Vagina (tissue), 2 donors: ENCODE measurements around the gene FGL2.

Source experiments
- POLR2A ChIP-seq, 2 donors: fragments of 450-650 bp; IDR thresholded peaks; one replicate each; pipeline ENCODE4 v1.6.1; 2017; ENCODE audit warnings: antibody characterized with exemption in 2 of 2, mild to moderate bottlenecking in 2 of 2, moderate library complexity in 2 of 2
- TF ChIP-seq, protein P1 (sequence below), 3 experiments: fragments of 450-650 bp in 2 of 3; fragments of 200-600 bp in 1 of 3; sonication (generic) in 1 of 3; IDR thresholded peaks; one replicate each; pipeline ENCODE4 v1.5.1; 2017 to 2019; ENCODE audit warnings: antibody characterized with exemption in 3 of 3, mild to moderate bottlenecking in 2 of 3, moderate library complexity in 2 of 3

- TF ChIP-seq, protein P1, sequence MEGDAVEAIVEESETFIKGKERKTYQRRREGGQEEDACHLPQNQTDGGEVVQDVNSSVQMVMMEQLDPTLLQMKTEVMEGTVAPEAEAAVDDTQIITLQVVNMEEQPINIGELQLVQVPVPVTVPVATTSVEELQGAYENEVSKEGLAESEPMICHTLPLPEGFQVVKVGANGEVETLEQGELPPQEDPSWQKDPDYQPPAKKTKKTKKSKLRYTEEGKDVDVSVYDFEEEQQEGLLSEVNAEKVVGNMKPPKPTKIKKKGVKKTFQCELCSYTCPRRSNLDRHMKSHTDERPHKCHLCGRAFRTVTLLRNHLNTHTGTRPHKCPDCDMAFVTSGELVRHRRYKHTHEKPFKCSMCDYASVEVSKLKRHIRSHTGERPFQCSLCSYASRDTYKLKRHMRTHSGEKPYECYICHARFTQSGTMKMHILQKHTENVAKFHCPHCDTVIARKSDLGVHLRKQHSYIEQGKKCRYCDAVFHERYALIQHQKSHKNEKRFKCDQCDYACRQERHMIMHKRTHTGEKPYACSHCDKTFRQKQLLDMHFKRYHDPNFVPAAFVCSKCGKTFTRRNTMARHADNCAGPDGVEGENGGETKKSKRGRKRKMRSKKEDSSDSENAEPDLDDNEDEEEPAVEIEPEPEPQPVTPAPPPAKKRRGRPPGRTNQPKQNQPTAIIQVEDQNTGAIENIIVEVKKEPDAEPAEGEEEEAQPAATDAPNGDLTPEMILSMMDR (IDR thresholded peaks at IDR 0.05), result no peak
- TF ChIP-seq POLR2A (IDR thresholded peaks at IDR 0.05), result no peak
Measured at GRCh38 chr7:77232467-77232866, 32.8 kb upstream of the FGL2 start.
